K562 (cell line): ENCODE measurements around the gene DSCAM. TPM values are rescaled to one million over a fixed set of nuclear protein-coding genes. Genes with fewer than 3 reads are reported as not detected.

Experiments used
- ATAC-seq: fragments of 200-7000 bp; cut with Tn5 transposase; 3 replicates; pipeline ENCODE4 v1.9.1; 2020; ENCODE audit warnings: moderate library complexity
- BruUV-seq: library from RNA; stranded (reverse); fragments of 400-500 nt; replicated peaks from 2 replicates; lab custom pipeline; 2021; lab: Mats Ljungman, UMichigan
- CTCF ChIA-PET: fragments of 300-600 bp; formaldehyde crosslinking; extraction: SDS; loops from one replicate; lab custom pipeline; 2021; ENCODE audit warnings: low intra/inter-chr PET ratio; lab: Yijun Ruan, JAX
- POLR2A ChIA-PET: fragments of 300-600, 350-650 bp; sonication (Branson Sonifier 250); formaldehyde crosslinking; extraction: SDS; loops from one replicate; lab custom pipeline; 2021; ENCODE audit warnings: antibody characterized with exemption, inconsistent platforms; lab: Yijun Ruan, JAX
- DNase-seq, 4 experiments: peaks; one replicate each; pipeline versions ENCODE4 v3.0.0 to v3.0.0-alpha.2; 2011 to 2018; ENCODE audit warnings: low spot score in 3 of 4, mixed read lengths in 3 of 4; ENCODE audit errors: extremely low read depth in 1 of 4
- FAIRE-seq: peaks from 2 replicates; lab custom pipeline; 2011; peaks lifted over from hg19 to GRCh38; lab: Jason Lieb, UNC
- H2AFZ ChIP-seq: 2 replicates; pipeline ENCODE4 v1.6.0; 2011; ENCODE audit warnings: low read depth, low read length, control low read depth, inconsistent platforms
- H3K27ac ChIP-seq: fragments of 200-600 bp; 3 replicates; pipeline ENCODE4 v1.8.0; 2011; ENCODE audit warnings: low read depth, mild to moderate bottlenecking, control low read depth, inconsistent platforms, low read length, moderate library complexity, mixed read lengths; ENCODE audit errors: extremely low read depth
- H3K27me3 ChIP-seq, 2 experiments: fragments of 300-600 bp in 1 of 2; 2 replicates in 1 of 2; 3 replicates in 1 of 2; pipeline versions ENCODE4 v1.6.0 to v1.8.0; 2011; ENCODE audit warnings: inconsistent platforms in 2 of 2, low read length in 2 of 2, mild to moderate bottlenecking in 1 of 2, mixed read lengths in 1 of 2, moderate library complexity in 1 of 2; ENCODE audit not compliant: control insufficient read depth in 2 of 2, insufficient read depth in 2 of 2
- H3K36me3 ChIP-seq: fragments of 300-600 bp; 3 replicates; pipeline ENCODE4 v1.8.0; 2011; ENCODE audit warnings: mild to moderate bottlenecking, low read length, inconsistent platforms; ENCODE audit not compliant: control insufficient read depth, insufficient read depth
- H3K4me1 ChIP-seq, 2 experiments: fragments of 200-600 bp in 1 of 2; replicated peaks in 1 of 2; 2 replicates in 1 of 2; 3 replicates in 1 of 2; pipeline versions ENCODE4 v1.5.1 to v1.8.0; 2011; ENCODE audit warnings: inconsistent platforms in 2 of 2, low read length in 2 of 2, mild to moderate bottlenecking in 1 of 2, mixed read lengths in 1 of 2, moderate library complexity in 1 of 2; ENCODE audit not compliant: control insufficient read depth in 2 of 2, insufficient read depth in 2 of 2
- H3K4me2 ChIP-seq: 2 replicates; pipeline ENCODE4 v1.6.1; 2011; ENCODE audit warnings: low read length, control low read depth, inconsistent platforms, mixed read lengths; ENCODE audit not compliant: insufficient read depth
- H3K4me3 ChIP-seq: fragments of 200-600 bp; sonication (generic), shearing (Covaris generic); 2 replicates; pipeline ENCODE4 v1.5.1; 2016; ENCODE audit warnings: control low read depth, inconsistent platforms
- H3K79me2 ChIP-seq: fragments of 200-600 bp; 3 replicates; pipeline ENCODE4 v1.8.0; 2011; ENCODE audit warnings: low read length, inconsistent platforms; ENCODE audit not compliant: control insufficient read depth, insufficient read depth
- H3K9ac ChIP-seq, 2 experiments: 2 replicates each; pipeline versions ENCODE4 v1.6.0 to v1.6.1; 2011; ENCODE audit warnings: low read depth in 2 of 2, low read length in 2 of 2, control low read depth in 1 of 2, inconsistent platforms in 1 of 2, mild to moderate bottlenecking in 1 of 2, mixed read lengths in 1 of 2; ENCODE audit not compliant: insufficient read depth in 1 of 2
- H3K9me1 ChIP-seq: one replicate; pipeline ENCODE4 v1.6.0; 2011; ENCODE audit warnings: inconsistent platforms, mild to moderate bottlenecking, low read length, moderate library complexity; ENCODE audit not compliant: control insufficient read depth, insufficient read depth
- H3K9me3 ChIP-seq: replicated peaks from 2 replicates; pipeline ENCODE4 v1.5.1; 2011; ENCODE audit warnings: low read depth, low read length, inconsistent platforms; ENCODE audit not compliant: control insufficient read depth, insufficient read depth
- H4K20me1 ChIP-seq: replicated peaks from 2 replicates; pipeline ENCODE4 v1.6.1; 2011; ENCODE audit warnings: low read length, inconsistent platforms, mixed read lengths; ENCODE audit not compliant: control insufficient read depth, insufficient read depth
- CHD2 ChIP-seq: IDR thresholded peaks from 2 replicates; pipeline ENCODE4 v1.6.1; 2011; ENCODE audit warnings: low read depth, low read length
- PYGO2 ChIP-seq: fragments of 450-650 bp; IDR thresholded peaks from 2 replicates; pipeline ENCODE4 v1.6.1; 2016; ENCODE audit warnings: mild to moderate bottlenecking, missing genetic modification characterization, moderate library complexity, missing compliant biosample characterization
- RFX5 ChIP-seq: IDR thresholded peaks from 2 replicates; pipeline ENCODE4 v1.6.1; 2011; ENCODE audit warnings: low read depth, mild to moderate bottlenecking, improper control_type of control experiment, low read length
- TSHZ1 ChIP-seq: fragments of 250-450 bp; sonication (Bioruptor Pico); IDR thresholded peaks from 2 replicates; pipeline ENCODE4 v1.4.0; 2020; ENCODE audit warnings: mild to moderate bottlenecking, moderate library complexity
- ZNF589 ChIP-seq: fragments of 200-800 bp; sonication (Bioruptor generic); IDR thresholded peaks from 2 replicates; pipeline ENCODE4 v1.6.1; 2016; ENCODE audit warnings: low read depth, missing genetic modification characterization, missing compliant biosample characterization
- ZNF780A ChIP-seq: fragments of 250-450 bp; sonication (Bioruptor Pico); IDR thresholded peaks from 2 replicates; pipeline ENCODE4 v1.5.0; 2021; ENCODE audit warnings: mild to moderate bottlenecking
- whole genome bisulfite sequencing: fragments of 100-300 bp; shearing (Covaris generic); methylation state at CpG from one replicate; pipeline ENCODE4 v1.1.6; 2016; ENCODE audit warnings: low coverage, mixed read lengths; ENCODE audit not compliant: insufficient coverage; ENCODE audit errors: missing lambda C conversion rate; 5-methylcytosine and 5-hydroxymethylcytosine counted together
- in situ Hi-C: fragments of 300-500 bp; cut with MboI; formaldehyde crosslinking; loops from 4 replicates; pipeline ENCODE4 v1.15.0; 2018; ENCODE audit warnings: inconsistent platforms, mixed read lengths
- intact Hi-C: fragments of 100-400 bp; cut with micrococcal nuclease; formaldehyde crosslinking; loops from 2 replicates; pipeline ENCODE4 v1.14.2; 2022
- polyA plus RNA-seq, 8 experiments: library from polyadenylated mRNA; depleted of rRNA in 4 of 8; stranded (reverse) in 5 of 8; unstranded in 3 of 8; fragments of >200 nt; fragmentation: Nextera tagmentation in 2 of 8; fragmentation: Illumina TruSeq in 1 of 8; extraction: Ambion mirVana in 2 of 8; extraction: Trizol in 1 of 8; gene quantifications; 2 replicates each; pipeline versions ENCODE4 v1.2.1 to v1.2.3, GENCODE V29; 2011 to 2014; ENCODE audit warnings: inconsistent platforms in 1 of 8, missing spikeins in 1 of 8
- total RNA-seq, 7 experiments: library from RNA; depleted of rRNA in 6 of 7; stranded (reverse); fragments of >200 nt in 6 of 7; fragmentation: Illumina TruSeq in 2 of 7; extraction: Trizol in 2 of 7; gene quantifications; 2 replicates each; pipeline versions ENCODE4 v1.2.1 to v1.2.3, GENCODE V29; 2011 to 2021; ENCODE audit warnings: low replicate concordance in 1 of 7
- TF ChIP-seq, protein P1 (sequence below): sonication (generic); formaldehyde crosslinking; IDR thresholded peaks from 2 replicates; pipeline ENCODE4 v1.8.1; 2023; ENCODE audit warnings: mild to moderate bottlenecking, missing genetic modification reagents
- TF ChIP-seq, protein P2 (sequence below), 3 experiments: fragments of 200-800 bp in 1 of 3; sonication (Bioruptor generic) in 1 of 3; sonication (generic) in 1 of 3; formaldehyde crosslinking in 1 of 3; IDR thresholded peaks; 2 replicates each; pipeline versions ENCODE4 v1.6.1 to v1.8.0; 2016 to 2022; ENCODE audit warnings: mild to moderate bottlenecking in 2 of 3, missing compliant biosample characterization in 2 of 3, missing genetic modification characterization in 2 of 3, missing genetic modification reagents in 1 of 3
- TF ChIP-seq, protein P3 (sequence below): sonication (generic); formaldehyde crosslinking; IDR thresholded peaks from 2 replicates; pipeline ENCODE4 v1.8.0; 2022; ENCODE audit warnings: mild to moderate bottlenecking, low read depth, missing genetic modification reagents

DSCAM gene
- total and polyA plus RNA-seq, 9 of the 15 experiments (the other 6 are each of a cell fraction or from before 2014, with no cell fraction given) = not detected

DNA sequence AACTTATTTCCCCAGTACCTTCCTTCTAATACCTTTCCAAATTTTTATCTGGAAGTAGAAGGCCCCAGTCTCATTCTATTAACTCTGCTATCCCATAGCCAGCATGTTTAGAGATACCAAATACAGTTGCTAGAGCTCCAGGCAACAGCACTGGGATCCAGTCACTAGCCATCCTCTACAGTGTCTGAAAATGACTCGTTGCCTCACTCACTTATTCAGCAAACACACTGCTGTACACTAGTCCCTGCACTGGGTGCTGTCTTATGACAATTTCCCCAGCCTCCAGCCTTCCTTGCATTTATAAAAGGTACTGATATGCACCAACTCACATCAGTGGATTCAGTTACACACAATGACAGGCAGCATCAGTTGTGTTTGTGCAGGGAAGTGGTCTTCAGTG, 179.0 kb downstream of the DSCAM start:
- no peaks in the 10 kb centered on the region for H3K36me3 ChIP-seq
- H3K4me2 ChIP-seq = no peak overlapping the region
- intact Hi-C loops = no loop called here
- no peaks in the 10 kb centered on the region for H4K20me1 ChIP-seq
- no peaks in the 10 kb centered on the region; the same call in 1 of the 2 replicates for H3K9me3 ChIP-seq
- H3K79me2 ChIP-seq = no peaks in the 10 kb centered on the region
- no peaks in the 10 kb centered on the region for H3K4me1 ChIP-seq
- no peak overlapping the region for H3K9ac ChIP-seq
- FAIRE-seq (no peak), DNase-seq (no peak), ATAC-seq (no peak)
- ChIA-PET CTCF (no interaction called here), POLR2A (no interaction called here)
- 0% methylated on average over 1 of the region's 1 CpG for WGBS
- in situ Hi-C loops = no loop called here
- H3K9me1 ChIP-seq = no peaks in the 10 kb centered on the region
- H3K27ac ChIP-seq = no peak overlapping the region
- no peak overlapping the region for H3K4me3 ChIP-seq
- BruUV-seq = no TSS peak
- no peaks in the 10 kb centered on the region for H3K27me3 ChIP-seq
- no peak overlapping the region for H2AFZ ChIP-seq
- TF ChIP-seq, protein P1, sequence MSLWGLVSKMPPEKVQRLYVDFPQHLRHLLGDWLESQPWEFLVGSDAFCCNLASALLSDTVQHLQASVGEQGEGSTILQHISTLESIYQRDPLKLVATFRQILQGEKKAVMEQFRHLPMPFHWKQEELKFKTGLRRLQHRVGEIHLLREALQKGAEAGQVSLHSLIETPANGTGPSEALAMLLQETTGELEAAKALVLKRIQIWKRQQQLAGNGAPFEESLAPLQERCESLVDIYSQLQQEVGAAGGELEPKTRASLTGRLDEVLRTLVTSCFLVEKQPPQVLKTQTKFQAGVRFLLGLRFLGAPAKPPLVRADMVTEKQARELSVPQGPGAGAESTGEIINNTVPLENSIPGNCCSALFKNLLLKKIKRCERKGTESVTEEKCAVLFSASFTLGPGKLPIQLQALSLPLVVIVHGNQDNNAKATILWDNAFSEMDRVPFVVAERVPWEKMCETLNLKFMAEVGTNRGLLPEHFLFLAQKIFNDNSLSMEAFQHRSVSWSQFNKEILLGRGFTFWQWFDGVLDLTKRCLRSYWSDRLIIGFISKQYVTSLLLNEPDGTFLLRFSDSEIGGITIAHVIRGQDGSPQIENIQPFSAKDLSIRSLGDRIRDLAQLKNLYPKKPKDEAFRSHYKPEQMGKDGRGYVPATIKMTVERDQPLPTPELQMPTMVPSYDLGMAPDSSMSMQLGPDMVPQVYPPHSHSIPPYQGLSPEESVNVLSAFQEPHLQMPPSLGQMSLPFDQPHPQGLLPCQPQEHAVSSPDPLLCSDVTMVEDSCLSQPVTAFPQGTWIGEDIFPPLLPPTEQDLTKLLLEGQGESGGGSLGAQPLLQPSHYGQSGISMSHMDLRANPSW (CRISPR knock-in tag) = no peak
- TF ChIP-seq ZNF589 = no peak
- TF ChIP-seq TSHZ1 = no peak
- TF ChIP-seq, protein P2, sequence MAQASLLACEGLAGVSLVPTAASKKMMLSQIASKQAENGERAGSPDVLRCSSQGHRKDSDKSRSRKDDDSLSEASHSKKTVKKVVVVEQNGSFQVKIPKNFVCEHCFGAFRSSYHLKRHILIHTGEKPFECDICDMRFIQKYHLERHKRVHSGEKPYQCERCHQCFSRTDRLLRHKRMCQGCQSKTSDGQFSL (CRISPR knock-in tag; IDR thresholded peaks at IDR 0.05) = no peak
- TF ChIP-seq, protein P2 (tag; IDR thresholded peaks at IDR 0.05) = no peak
- TF ChIP-seq, protein P3, sequence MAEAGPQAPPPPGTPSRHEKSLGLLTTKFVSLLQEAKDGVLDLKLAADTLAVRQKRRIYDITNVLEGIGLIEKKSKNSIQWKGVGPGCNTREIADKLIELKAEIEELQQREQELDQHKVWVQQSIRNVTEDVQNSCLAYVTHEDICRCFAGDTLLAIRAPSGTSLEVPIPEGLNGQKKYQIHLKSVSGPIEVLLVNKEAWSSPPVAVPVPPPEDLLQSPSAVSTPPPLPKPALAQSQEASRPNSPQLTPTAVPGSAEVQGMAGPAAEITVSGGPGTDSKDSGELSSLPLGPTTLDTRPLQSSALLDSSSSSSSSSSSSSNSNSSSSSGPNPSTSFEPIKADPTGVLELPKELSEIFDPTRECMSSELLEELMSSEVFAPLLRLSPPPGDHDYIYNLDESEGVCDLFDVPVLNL (CRISPR knock-in tag) = no peak
- TF ChIP-seq PYGO2 (tag) = no peak
- TF ChIP-seq RFX5 = no peak
- TF ChIP-seq CHD2 = no peak
- no peak for TF ChIP-seq ZNF780A (CRISPR knock-in tag)
